DOHH2 (cell line): Measurements from ENCODE around the gene AKAP1.

Source experiments
- H3F3A ChIP-seq: fragments of 200-600 bp; sonication (generic), shearing (Covaris generic); 2 replicates; pipeline ENCODE4 v1.6.0; 2016; ENCODE audit warnings: antibody characterized with exemption, mild to moderate bottlenecking; ENCODE audit not compliant: control insufficient read depth, insufficient read depth
- H3K27ac ChIP-seq: fragments of 200-600 bp; sonication (generic); 2 replicates; pipeline ENCODE4 v1.5.1; 2014; ENCODE audit warnings: low read depth, mild to moderate bottlenecking, low read length, moderate library complexity
- H3K27me3 ChIP-seq: fragments of 200-600 bp; sonication (generic); 2 replicates; pipeline ENCODE4 v1.6.1; 2014; ENCODE audit warnings: mild to moderate bottlenecking, low read length, mixed read lengths; ENCODE audit not compliant: control insufficient read depth
- H3K36me3 ChIP-seq: fragments of 200-600 bp; sonication (generic); 2 replicates; pipeline ENCODE4 v1.6.1; 2014; ENCODE audit warnings: mild to moderate bottlenecking, low read length, moderate library complexity, mixed read lengths; ENCODE audit not compliant: control insufficient read depth
- H3K4me1 ChIP-seq: fragments of 200-600 bp; sonication (generic); 2 replicates; pipeline ENCODE4 v1.6.1; 2014; ENCODE audit warnings: mild to moderate bottlenecking, low read length, mixed read lengths; ENCODE audit not compliant: control insufficient read depth
- H3K4me2 ChIP-seq: fragments of 200-600 bp; sonication (generic); 2 replicates; pipeline ENCODE4 v1.6.0; 2014; ENCODE audit warnings: mild to moderate bottlenecking, low read length, moderate library complexity
- H3K4me3 ChIP-seq: fragments of 200-600 bp; sonication (generic); 2 replicates; pipeline ENCODE4 v1.5.1; 2014; ENCODE audit warnings: mild to moderate bottlenecking, low read length, mixed read lengths
- H3K79me2 ChIP-seq: fragments of 200-600 bp; sonication (generic); 2 replicates; pipeline ENCODE4 v1.6.1; 2014; ENCODE audit warnings: mild to moderate bottlenecking, low read length, mixed read lengths; ENCODE audit not compliant: control insufficient read depth
- H3K9me2 ChIP-seq: fragments of 200-600 bp; sonication (generic); replicated peaks from 2 replicates; pipeline ENCODE4 v1.6.1; 2014; ENCODE audit warnings: mild to moderate bottlenecking, low read length, mixed read lengths; ENCODE audit not compliant: control insufficient read depth
- H3K9me3 ChIP-seq: fragments of 200-600 bp; sonication (generic); 2 replicates; pipeline ENCODE4 v1.6.1; 2014; ENCODE audit warnings: antibody characterized with exemption, low read length, mixed read lengths; ENCODE audit not compliant: control insufficient read depth, insufficient read depth
- H4K20me1 ChIP-seq: fragments of 200-600 bp; sonication (generic); 2 replicates; pipeline ENCODE4 v1.6.0; 2014; ENCODE audit warnings: low read depth, mild to moderate bottlenecking, antibody characterized with exemption, low read length, moderate library complexity; ENCODE audit not compliant: control insufficient read depth, insufficient read depth
- CTCF ChIP-seq: fragments of 200-600 bp; sonication (generic); IDR thresholded peaks from one replicate; pipeline ENCODE4 v1.5.1; 2014; ENCODE audit warnings: antibody characterized with exemption, mild to moderate bottlenecking, low read depth, low read length; ENCODE audit not compliant: poor library complexity, severe bottlenecking
- EZH2phosphoT487 ChIP-seq: fragments of 200-600 bp; sonication (generic); IDR thresholded peaks from 2 replicates; pipeline ENCODE4 v1.6.1; 2017; ENCODE audit warnings: borderline replicate concordance, mild to moderate bottlenecking, antibody characterized with exemption, low read length, moderate library complexity, mixed read lengths

AKAP1 gene

GRCh38 chr17:57107498-57108101 is 22.6 kb downstream of the AKAP1 start:
- peaks cover 12% of the 10 kb centered on the region for H4K20me1 ChIP-seq
- H3K9me2 ChIP-seq, result no peaks in the 10 kb centered on the region
- no peaks in the 10 kb centered on the region for H3K27me3 ChIP-seq
- no peak for TF ChIP-seq CTCF
- TF ChIP-seq EZH2phosphoT487, result no peak
- peaks cover 61% of the 10 kb centered on the region for H3K36me3 ChIP-seq
- H3K27ac ChIP-seq, result no peak overlapping the region
- H3K79me2 ChIP-seq, result peaks cover 69% of the 10 kb centered on the region
- no peaks in the 10 kb centered on the region for H3K4me1 ChIP-seq
- no peaks in the 10 kb centered on the region for H3F3A ChIP-seq
- no peak overlapping the region for H3K4me2 ChIP-seq
- H3K9me3 ChIP-seq, result no peaks in the 10 kb centered on the region
- H3K4me3 ChIP-seq, result no peak overlapping the region

DNA sequence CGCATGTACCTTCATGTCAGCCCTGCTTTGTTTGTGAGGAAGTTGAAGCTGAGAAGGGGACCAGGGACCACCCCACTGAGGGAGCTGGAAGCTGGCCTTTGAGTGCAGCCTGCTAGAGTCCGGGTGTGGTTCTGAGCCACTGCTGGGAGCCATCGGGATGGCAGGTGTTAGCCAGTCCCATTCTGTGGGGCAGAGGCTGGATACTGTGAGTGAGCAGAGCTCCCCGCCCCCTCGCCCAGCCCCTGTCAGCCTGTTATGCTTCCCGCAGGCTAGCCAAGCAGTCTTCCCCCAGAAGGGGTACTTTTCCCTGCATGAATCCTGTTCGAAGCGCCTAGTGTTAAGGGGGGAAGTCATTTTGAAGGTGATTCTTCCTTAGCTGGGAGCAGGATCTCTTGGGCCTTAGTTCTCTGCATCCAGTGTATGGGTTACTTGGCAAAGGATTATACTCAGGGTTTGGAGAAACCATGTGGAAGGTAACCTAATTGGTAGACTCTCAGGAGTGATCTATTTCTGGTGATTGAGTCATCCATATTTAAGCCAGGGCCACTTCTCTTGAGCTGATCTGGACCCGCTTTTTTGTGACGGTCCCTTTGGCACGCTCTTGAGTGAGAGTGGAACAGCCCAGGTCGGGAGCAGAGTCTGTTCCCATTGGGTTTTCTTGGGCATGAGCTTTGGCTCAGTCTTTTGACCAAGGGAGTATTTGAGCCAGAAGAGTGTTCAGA is 23.8 kb downstream of the AKAP1 start:
- Histone ChIP-seq H4K20me1 (peaks cover 7% of the 10 kb centered on the region; the same call in 1 of the 2 replicates), H3K4me3 (no peak overlapping the region), H3K27ac (no peak overlapping the region), H3K36me3 (peaks cover 62% of the 10 kb centered on the region), H3K79me2 (peaks cover 57% of the 10 kb centered on the region), H3K4me1 (no peaks in the 10 kb centered on the region), H3F3A (no peaks in the 10 kb centered on the region), H3K4me2 (no peak overlapping the region), H3K27me3 (no peaks in the 10 kb centered on the region), H3K9me2 (no peaks in the 10 kb centered on the region), H3K9me3 (no peaks in the 10 kb centered on the region)
- TF ChIP-seq CTCF (no peak), EZH2phosphoT487 (no peak)

DNA sequence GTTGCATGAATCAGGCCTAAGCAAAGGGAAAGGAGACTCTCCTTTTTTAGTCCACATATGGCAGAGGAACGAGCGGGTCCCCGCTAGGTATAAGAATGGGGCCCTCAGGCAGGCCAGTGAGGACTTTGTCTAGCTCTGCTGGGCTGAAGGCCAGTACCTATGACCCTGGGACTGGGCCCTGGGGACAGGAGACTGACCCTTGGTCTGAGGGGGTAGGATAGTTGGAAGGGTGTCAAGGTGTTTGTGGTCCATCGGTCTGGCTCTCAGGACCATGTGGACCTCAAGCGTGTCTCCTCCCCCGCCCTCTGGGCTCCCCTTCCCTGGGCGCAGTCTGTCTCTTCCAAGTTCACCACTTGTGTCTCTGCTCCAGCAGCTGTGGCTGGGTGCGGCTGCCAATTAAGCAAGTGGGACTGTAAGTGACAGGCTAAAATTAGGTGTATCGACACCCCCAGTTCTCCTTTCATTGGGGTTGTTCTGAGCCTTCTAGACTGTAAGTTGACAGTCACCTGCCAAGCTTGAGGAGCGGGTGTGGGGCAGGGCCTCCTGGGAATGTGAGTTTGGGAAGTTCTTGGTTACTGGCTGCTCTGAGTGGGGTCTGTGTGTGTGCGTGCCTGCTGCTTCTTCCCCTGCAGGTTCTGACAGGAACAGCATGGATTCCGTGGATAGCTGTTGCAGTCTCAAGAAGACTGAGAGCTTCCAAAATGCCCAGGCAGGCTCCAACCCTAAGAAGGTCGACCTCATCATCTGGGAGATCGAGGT is 24.5 kb downstream of the AKAP1 start:
- Histone ChIP-seq H3K9me3 (no peaks in the 10 kb centered on the region), H3K4me1 (no peaks in the 10 kb centered on the region), H3F3A (no peaks in the 10 kb centered on the region), H4K20me1 (peaks cover 7% of the 10 kb centered on the region; the same call in 1 of the 2 replicates), H3K4me3 (no peak overlapping the region), H3K36me3 (peaks cover 69% of the 10 kb centered on the region), H3K4me2 (no peak overlapping the region), H3K9me2 (no peaks in the 10 kb centered on the region), H3K27ac (no peak overlapping the region), H3K79me2 (peaks cover 50% of the 10 kb centered on the region), H3K27me3 (no peaks in the 10 kb centered on the region)
- TF ChIP-seq CTCF (no peak), EZH2phosphoT487 (no peak)
